Vagina (tissue), 2 donors: ENCODE results near the gene PIAS3.

Source experiments
- CTCF ChIP-seq, 3 experiments: fragments of 450-650 bp in 2 of 3; fragments of 200-600 bp in 1 of 3; sonication (generic) in 1 of 3; IDR thresholded peaks; one replicate each; pipeline ENCODE4 v1.5.1; 2017 to 2019; ENCODE audit warnings: antibody characterized with exemption in 3 of 3, mild to moderate bottlenecking in 2 of 3, moderate library complexity in 2 of 3
- POLR2A ChIP-seq, 2 donors: fragments of 450-650 bp; IDR thresholded peaks; one replicate each; pipeline ENCODE4 v1.6.1; 2017; ENCODE audit warnings: antibody characterized with exemption in 2 of 2, mild to moderate bottlenecking in 2 of 2, moderate library complexity in 2 of 2
- POLR2AphosphoS5 ChIP-seq, 2 donors: sonication (generic); formaldehyde crosslinking; IDR thresholded peaks; one replicate each; pipeline ENCODE4 v1.9.0; 2017; ENCODE audit warnings: antibody characterized with exemption in 2 of 2, mild to moderate bottlenecking in 2 of 2, low read depth in 1 of 2; ENCODE audit not compliant: insufficient read depth in 1 of 2

- no peak for TF ChIP-seq CTCF (IDR thresholded peaks at IDR 0.05)
- no peak for TF ChIP-seq POLR2A (IDR thresholded peaks at IDR 0.05)
- TF ChIP-seq POLR2AphosphoS5 (IDR thresholded peaks at IDR 0.05; ENCODE audit: insufficient read depth in 1 of 2, low read depth in 1 of 2): no peak
Measured at GRCh38 chr1:145886390-145886789, 27.5 kb upstream of the PIAS3 start.
